Measurements from ENCODE around the gene DUS1L. TPM values are rescaled to one million over a fixed set of nuclear protein-coding genes. Genes with fewer than 3 reads are reported as not detected.

The DUS1L gene
- total RNA-seq, 1 experiment from 2014 or later, result 176 TPM

- no peak overlapping the region for H3K4me2 ChIP-seq (ENCODE audit: low read length)
- no TSS peak for BruUV-seq (replicated peaks)
- ATAC-seq, result peak; percentile 57
- no peaks in the 10 kb centered on the region for H3K9me3 ChIP-seq (ENCODE audit: control insufficient read depth in 1 of 2, insufficient read depth in 1 of 2, low read depth in 1 of 2, low read length in 2 of 2)
- ChIA-PET RAD21 (ENCODE audit: low non-redundant PET in 1 of 2, low total read pairs in 2 of 2, uncharacterized antibody in 2 of 2, unreplicated experiment in 2 of 2) (no interaction called here), POLR2A (interaction anchor here (1.9 kb wide), 1 partner anchor 22 kb away, joined by 5 read pairs; the partner anchor contains the start of gene FASN), CTCF (interaction anchor here (2.0 kb wide), 1 partner anchor 46 kb away, joined by 5 read pairs; no protein-coding TSS in a partner anchor)
- H3K9ac ChIP-seq (ENCODE audit: low read length), result no peak overlapping the region
- H3K4me3 ChIP-seq (replicated peaks in 1 of 2; ENCODE audit: low read depth in 1 of 2, low read length in 2 of 2), result no peak overlapping the region
- H3K36me3 ChIP-seq (ENCODE audit: control insufficient read depth in 1 of 2, insufficient read depth in 2 of 2, low read length in 2 of 2), result peaks cover 27 to 32% of the 10 kb centered on the region in 2 experiments; a peak in 3 of 4 replicates
- H3K79me2 ChIP-seq (ENCODE audit: insufficient read depth, low read length), result no peaks in the 10 kb centered on the region
- no peak for DNase-seq (ENCODE audit: low read depth, low spot score)
- peaks cover 9% of the 10 kb centered on the region; the same call in 1 of the 2 replicates for H4K20me1 ChIP-seq (ENCODE audit: insufficient read depth)
- intact Hi-C loops (cut with micrococcal nuclease), result no loop called here
- no peak overlapping the region for H2AFZ ChIP-seq (ENCODE audit: low read depth, low read length, poor library complexity, severe bottlenecking)
- H3K4me1 ChIP-seq (ENCODE audit: control insufficient read depth in 1 of 2, insufficient read depth in 2 of 2, low read length in 2 of 2), result no peaks in the 10 kb centered on the region
- TF ChIP-seq EZH2 (IDR thresholded peaks at IDR 0.05) (no peak), ZFX (IDR thresholded peaks at IDR 0.05) (0 out of 2 replicates have a peak, but pooled peaks have one; percentile 25), POLR2AphosphoS5 (IDR thresholded peaks at IDR 0.05; ENCODE audit: low read depth, low read length) (peak; percentile 41; the same call in 1 of the 2 replicates)
- 0 out of 2 replicates have a peak overlapping the region, but pooled peaks have one; percentile 5 for H3K27ac ChIP-seq (ENCODE audit: low read depth, low read length)
- H3K27me3 ChIP-seq (ENCODE audit: insufficient read depth, low read length), result no peaks in the 10 kb centered on the region
- H3K9me2 ChIP-seq (ENCODE audit: insufficient read depth), result no peaks in the 10 kb centered on the region
Observed at GRCh38 chr17:82076785-82077591, 11.4 kb upstream of the DUS1L start.

GRCh38 chr17:82076018-82076784, 10.6 kb upstream of the DUS1L start:
- Histone ChIP-seq H3K4me1 (ENCODE audit: control insufficient read depth in 1 of 2, insufficient read depth in 2 of 2, low read length in 2 of 2) (no peaks in the 10 kb centered on the region), H3K4me2 (ENCODE audit: low read length) (no peak overlapping the region), H3K9me2 (ENCODE audit: insufficient read depth) (no peaks in the 10 kb centered on the region), H3K79me2 (ENCODE audit: insufficient read depth, low read length) (no peaks in the 10 kb centered on the region), H3K9ac (ENCODE audit: low read length) (no peak overlapping the region), H3K27me3 (ENCODE audit: insufficient read depth, low read length) (no peaks in the 10 kb centered on the region), H3K36me3 (ENCODE audit: control insufficient read depth in 1 of 2, insufficient read depth in 2 of 2, low read length in 2 of 2) (peaks cover 21 to 25% of the 10 kb centered on the region in 2 experiments; a peak in 3 of 4 replicates), H3K9me3 (ENCODE audit: control insufficient read depth in 1 of 2, insufficient read depth in 1 of 2, low read depth in 1 of 2, low read length in 2 of 2) (no peaks in the 10 kb centered on the region), H3K4me3 (replicated peaks in 1 of 2; ENCODE audit: low read depth in 1 of 2, low read length in 2 of 2) (no peak overlapping the region), H3K27ac (ENCODE audit: low read depth, low read length) (0 out of 2 replicates have a peak overlapping the region, but pooled peaks have one; percentile 5), H2AFZ (ENCODE audit: low read depth, low read length, poor library complexity, severe bottlenecking) (no peak overlapping the region), H4K20me1 (ENCODE audit: insufficient read depth) (peaks cover 9% of the 10 kb centered on the region; the same call in 1 of the 2 replicates)
- POLR2A ChIA-PET, result interaction anchor here (1.9 kb wide), 1 partner anchor 22 kb away, joined by 5 read pairs; the partner anchor contains the start of gene FASN
- DNase-seq (ENCODE audit: low read depth, low spot score) (no peak), ATAC-seq (no peak)
- CTCF ChIA-PET, result interaction anchor here (2.0 kb wide), 1 partner anchor 46 kb away, joined by 5 read pairs; no protein-coding TSS in a partner anchor
- RAD21 ChIA-PET (ENCODE audit: low non-redundant PET in 1 of 2, low total read pairs in 2 of 2, uncharacterized antibody in 2 of 2, unreplicated experiment in 2 of 2), result interaction anchor here in 1 of 2 experiments (0.5 kb wide), 1 partner anchor 28 kb away, joined by 3 read pairs; no protein-coding TSS in a partner anchor
- intact Hi-C loops (cut with micrococcal nuclease), result no loop called here
- no TSS peak for BruUV-seq (replicated peaks)
- TF ChIP-seq JUND (IDR thresholded peaks at IDR 0.05) (no peak), SRF (IDR thresholded peaks at IDR 0.05; ENCODE audit: low read depth) (no peak), TCF7L2 (IDR thresholded peaks at IDR 0.05; ENCODE audit: borderline replicate concordance, extremely low read depth, insufficient read depth, insufficient read length) (no peak), EGR1 (IDR thresholded peaks at IDR 0.05; ENCODE audit: low read depth) (no peak), REST (IDR thresholded peaks at IDR 0.05; ENCODE audit: low read depth) (no peak), RAD21 (IDR thresholded peaks at IDR 0.05; ENCODE audit: low read depth) (no peak), EZH2 (IDR thresholded peaks at IDR 0.05) (no peak), CBX3 (IDR thresholded peaks at IDR 0.05; ENCODE audit: low read depth) (no peak), SIN3A (IDR thresholded peaks at IDR 0.05; ENCODE audit: low read depth) (no peak), POLR2A (IDR thresholded peaks at IDR 0.05; ENCODE audit: borderline replicate concordance, extremely low read depth, insufficient read depth, insufficient read length) (no peak), EZH2phosphoT487 (IDR thresholded peaks at IDR 0.05; ENCODE audit: borderline replicate concordance) (no peak), ZNF274 (IDR thresholded peaks at IDR 0.05; ENCODE audit: low read depth, low read length) (no peak)
- TF ChIP-seq, protein P1, sequence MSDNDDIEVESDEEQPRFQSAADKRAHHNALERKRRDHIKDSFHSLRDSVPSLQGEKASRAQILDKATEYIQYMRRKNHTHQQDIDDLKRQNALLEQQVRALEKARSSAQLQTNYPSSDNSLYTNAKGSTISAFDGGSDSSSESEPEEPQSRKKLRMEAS (IDR thresholded peaks at IDR 0.05), result no peak
